NCI-H1417 treated with DMSO at 0.1 percent for 48 hours (cell line): Measurements from ENCODE around the gene CDO1.
A peak's percentile ranks its signal among the peaks of the same experiment; 100 is the strongest.

Experiments
- DNase-seq: peaks from one replicate; lab custom pipeline; 2025; lab: John Stamatoyannopoulos, UW

CDO1 gene

GRCh38 chr5:115816226-115817081 is at the start of gene CDO1:
Gene CDO1, minus strand, starts transcription at chr5:115816659. Its CDS starts 262 bp downstream, at chr5:115816397.
- DNase-seq: no peak

DNA sequence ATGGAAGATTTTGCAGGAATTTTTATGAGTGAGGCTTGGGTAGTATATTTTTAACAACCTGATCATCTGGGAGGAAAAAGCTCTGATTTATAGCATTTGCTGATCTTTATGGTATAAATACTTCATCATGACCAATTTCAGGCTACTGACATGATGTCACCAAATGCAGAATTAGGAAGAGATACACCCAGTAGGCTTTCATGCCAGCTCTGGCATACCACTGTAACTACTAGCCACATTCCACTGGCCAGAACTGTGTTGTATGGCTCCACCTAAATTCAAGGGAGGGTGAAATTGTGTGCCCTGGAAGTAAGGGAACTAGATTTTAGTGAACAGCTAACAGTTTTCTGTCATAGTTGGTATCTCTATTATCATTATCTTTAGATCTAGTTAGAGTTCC is 42.9 kb upstream of the CDO1 start:
- DNase-seq: no peak

DNA sequence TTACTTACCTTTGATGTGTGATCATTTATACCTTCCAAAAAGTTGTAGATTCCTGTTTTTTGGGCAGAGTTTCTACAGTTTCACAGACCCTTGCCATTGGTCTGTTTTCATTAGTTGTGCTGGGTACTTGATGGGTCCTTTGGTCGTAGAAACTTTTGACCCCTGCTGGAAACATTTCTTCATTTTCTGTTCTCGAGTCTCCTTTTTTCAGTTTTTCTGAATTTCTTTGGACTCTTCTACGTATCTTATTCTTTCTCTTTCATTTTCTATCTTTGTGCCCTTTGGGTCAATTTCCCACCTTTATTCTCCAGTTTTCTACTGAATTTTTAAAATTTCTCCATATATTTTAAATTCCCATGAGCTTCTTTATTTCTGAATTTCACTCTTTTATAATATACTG is 41.9 kb upstream of the CDO1 start:
- no peak for DNase-seq

GRCh38 chr5:115857626-115858349 is 41.3 kb upstream of the CDO1 start:
- no peak for DNase-seq

- DNase-seq: no peak
Observed at GRCh38 chr5:115857057-115857479, 40.6 kb upstream of the CDO1 start.

DNA sequence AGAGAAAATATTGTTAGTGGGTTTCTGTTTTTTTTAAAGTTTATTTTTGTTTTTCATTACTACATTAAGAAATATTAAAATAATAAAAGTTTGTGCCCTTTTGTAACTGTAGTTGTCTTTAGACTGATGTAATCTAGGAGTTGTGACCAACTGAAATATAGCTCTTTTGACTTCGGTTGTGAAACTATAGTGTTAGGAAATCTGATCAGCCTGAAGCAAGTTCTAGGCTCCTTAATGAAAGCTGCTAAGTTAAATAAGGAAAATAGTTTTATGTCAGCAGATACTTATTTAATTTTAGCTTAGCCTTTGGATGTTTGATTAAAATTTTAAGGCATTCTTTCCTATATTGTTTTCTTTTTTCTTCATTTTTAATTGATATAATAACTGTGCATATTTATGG is 39.5 kb upstream of the CDO1 start:
- no peak for DNase-seq

GRCh38 chr5:115854139-115854538 is 37.7 kb upstream of the CDO1 start:
- DNase-seq: no peak

DNA sequence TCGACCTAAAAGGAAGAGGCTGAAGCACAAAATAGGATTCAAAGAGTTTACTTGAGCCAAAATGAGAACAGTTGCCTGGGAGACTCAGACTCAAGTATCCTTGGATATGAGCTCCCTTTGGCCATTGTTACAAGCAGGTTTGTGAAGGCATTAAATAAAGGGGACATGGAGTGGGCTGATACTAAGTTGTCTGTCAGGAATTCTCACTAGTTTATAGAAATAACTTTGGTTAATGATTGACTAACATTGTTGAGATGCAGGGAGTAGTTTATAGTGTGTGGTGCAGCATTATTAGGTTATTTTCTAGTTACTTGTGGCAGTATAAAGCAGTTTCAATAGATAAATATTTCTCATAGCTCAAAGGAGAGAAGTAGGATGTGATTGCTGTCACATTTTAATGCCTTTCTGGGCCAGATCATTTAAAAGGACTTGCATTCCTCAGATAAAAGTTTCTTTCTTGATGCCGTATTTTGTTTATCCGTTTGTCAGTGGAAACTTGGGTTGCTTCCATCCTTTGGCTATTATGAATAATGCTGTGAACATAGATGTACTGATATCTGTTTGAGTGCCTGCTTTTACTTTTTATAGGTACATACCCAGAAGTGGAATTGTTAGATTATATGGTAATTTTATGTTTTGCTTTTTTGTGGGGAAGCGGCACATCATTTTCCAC is 34.4 kb upstream of the CDO1 start:
- DNase-seq: no peak

DNA sequence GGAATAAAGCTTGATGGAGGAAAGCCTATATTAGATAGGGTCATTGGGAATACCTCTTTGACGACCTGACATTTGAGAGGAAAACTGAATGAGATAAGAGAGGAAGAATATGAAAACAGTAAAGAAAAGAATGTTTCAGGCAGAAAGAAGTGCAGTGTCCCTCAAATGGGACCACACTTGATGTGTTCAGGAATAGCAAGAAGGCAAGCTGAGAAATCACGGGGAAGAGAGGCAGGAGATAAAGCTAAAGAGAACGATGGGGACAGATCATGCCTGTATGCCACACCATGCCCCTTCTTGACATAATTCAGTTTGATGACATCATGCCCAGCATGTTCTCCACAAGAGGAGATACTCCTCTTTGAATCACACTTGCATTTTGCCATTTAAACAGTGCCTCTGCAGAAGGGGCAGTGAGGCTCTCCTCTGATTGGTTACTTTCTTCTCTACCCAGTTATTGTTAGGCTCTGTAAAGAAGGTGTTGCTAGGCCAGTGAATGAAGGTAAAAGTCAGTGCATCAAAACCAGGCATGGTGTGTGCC is 32.9 kb upstream of the CDO1 start:
- no peak for DNase-seq

DNA sequence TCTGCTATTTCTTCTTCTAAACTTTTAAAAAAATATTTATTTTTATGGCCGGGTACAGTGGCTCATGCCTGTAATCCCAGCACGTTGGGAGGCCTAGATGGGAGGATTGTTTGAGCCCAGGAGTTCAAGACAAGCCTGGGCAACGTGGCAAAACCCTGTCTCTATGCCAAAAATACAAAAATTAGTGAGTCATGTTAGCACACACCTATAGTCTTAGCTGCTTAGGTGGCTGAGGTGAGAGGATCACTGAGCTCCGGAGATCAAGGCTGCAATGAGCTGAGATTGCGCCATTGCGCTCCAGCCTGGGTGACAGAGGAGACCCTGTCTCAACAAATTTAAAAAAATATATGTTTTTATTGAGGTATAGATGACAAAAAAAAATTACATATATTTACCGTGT is 30.8 kb upstream of the CDO1 start:
- DNase-seq: no peak

DNA sequence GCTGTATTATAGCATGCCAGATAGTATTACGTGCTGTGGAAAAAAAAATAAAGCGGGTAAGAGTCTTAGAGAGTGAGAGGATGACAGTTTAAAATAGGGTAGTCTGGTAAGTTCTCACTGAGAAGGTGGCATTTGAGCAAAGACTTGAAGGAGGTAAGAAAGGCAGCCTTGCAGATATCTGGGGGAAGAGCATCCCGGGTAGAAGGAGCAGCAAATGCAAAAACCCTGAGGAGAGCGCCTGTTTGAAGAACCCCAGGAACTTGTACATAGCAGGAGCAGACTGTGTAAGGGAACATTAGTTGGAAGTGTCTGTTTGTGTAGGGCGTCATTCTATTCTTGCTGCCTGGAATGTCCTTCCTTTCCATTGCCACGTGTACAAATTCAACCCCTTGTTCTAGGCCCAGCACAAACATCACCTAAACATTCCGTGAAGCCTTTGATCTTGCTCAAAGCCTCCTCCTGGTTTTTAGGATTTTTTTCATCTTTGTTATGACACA is 27.9 kb upstream of the CDO1 start:
- DNase-seq: no peak

GRCh38 chr5:115843444-115844130 is 27.1 kb upstream of the CDO1 start:
- no peak for DNase-seq

DNA sequence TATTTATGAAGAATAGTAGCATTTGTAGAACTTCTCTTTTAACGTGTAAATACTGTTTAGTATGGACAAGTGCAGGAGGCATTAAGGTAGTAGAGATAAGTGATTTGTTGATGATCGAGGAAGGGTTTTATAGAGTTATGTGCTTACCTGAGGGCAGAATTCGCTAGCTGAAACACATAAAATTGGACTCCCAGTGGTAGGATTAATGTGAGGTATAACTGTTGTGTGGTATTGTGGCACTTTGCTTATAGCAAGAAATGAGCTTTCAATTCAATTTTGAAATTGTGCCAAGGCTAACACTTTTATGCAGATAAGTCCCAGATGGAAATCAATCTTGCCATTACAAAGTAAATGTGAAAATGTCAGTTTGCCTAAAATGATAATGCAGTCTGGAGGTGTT is 26.5 kb upstream of the CDO1 start:
- no peak for DNase-seq

- no peak for DNase-seq
Observed at GRCh38 chr5:115842089-115842935, 25.9 kb upstream of the CDO1 start.

- DNase-seq: peak; percentile 44
Observed at GRCh38 chr5:115841382-115842088, 25.1 kb upstream of the CDO1 start, which contains the start of the genes AP3S1 and ATG12. Gene AP3S1, plus strand, starts transcription at chr5:115841935. Its CDS starts 103 bp downstream, at chr5:115842038. Gene ATG12, minus strand, starts transcription at chr5:115841565. Its CDS starts 13 bp downstream, at chr5:115841552.

GRCh38 chr5:115840873-115841272 is 24.4 kb upstream of the CDO1 start:
- no peak for DNase-seq

DNA sequence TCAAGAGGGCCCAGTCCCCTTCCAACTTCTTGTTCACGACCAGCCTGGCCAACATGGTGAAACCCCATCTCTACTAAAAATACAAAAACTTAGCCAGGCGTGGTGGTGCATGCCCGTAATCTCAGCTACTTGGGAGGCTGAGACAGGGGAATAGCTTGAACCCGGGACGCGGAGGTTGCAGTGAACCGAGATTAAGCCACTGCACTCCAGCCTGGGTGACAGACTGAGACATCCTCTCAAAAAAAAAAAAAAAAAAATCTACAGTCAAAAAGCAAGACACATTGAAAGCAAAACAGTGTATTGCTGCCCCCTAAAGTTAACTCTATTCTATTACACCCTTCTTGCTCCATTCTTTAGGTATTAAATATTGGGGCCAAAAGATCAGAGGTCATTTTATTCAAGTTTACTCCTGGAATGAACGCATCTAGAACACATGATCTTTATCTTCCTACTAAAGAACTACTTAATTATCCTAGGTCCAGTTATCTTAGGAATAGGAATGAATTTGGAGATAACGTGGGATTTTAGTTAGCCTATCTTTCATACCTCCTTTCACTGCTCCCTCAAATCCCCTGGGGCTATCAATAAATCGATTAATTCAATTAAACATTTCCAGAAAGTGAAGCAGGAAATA is 22.5 kb upstream of the CDO1 start:
- no peak for DNase-seq

GRCh38 chr5:115835481-115835880 is 19.0 kb upstream of the CDO1 start:
- DNase-seq: no peak

- DNase-seq: no peak
Observed at GRCh38 chr5:115831163-115831768, 14.8 kb upstream of the CDO1 start.
